ENCODE results near the gene FAM210A.
"Not testable (repeated sequence)": the region's sequence is repeated elsewhere in the genome, so short reads cannot be mapped to it uniquely, and the experiment has no call there.

Gene FAM210A

GRCh38 chr18:13726232-13726971 is at the start of gene FAM210A, which contains the start of gene RNMT:
FAM210A (minus strand) TSS chr18:13726558; CDS start chr18:13682077, 44,481 bp downstream.
RNMT (plus strand) TSS chr18:13726673; CDS start chr18:13731518, 4,845 bp downstream.
- DNase-seq (ENCODE audit: low read depth) = peak; percentile 92

- DNase-seq (ENCODE audit: low read depth) = no peak
These were observed 48.7 kb upstream of the FAM210A start for GRCh38 chr18:13775058-13775457.

- no peak for DNase-seq (ENCODE audit: low read depth)
These were observed 36.5 kb upstream of the FAM210A start for GRCh38 chr18:13762690-13763439.

GRCh38 chr18:13760047-13760446 is 33.7 kb upstream of the FAM210A start:
- no peak for DNase-seq (ENCODE audit: low read depth)

GRCh38 chr18:13758622-13759021 is 32.3 kb upstream of the FAM210A start:
- DNase-seq (ENCODE audit: low read depth) = no peak

GRCh38 chr18:13756671-13757070 is 30.3 kb upstream of the FAM210A start:
- DNase-seq (ENCODE audit: low read depth) = no peak

- no peak for DNase-seq (ENCODE audit: low read depth)
These were observed 29.9 kb upstream of the FAM210A start for GRCh38 chr18:13756261-13756660.

GRCh38 chr18:13751599-13751998 is 25.2 kb upstream of the FAM210A start:
- not testable (repeated sequence) for DNase-seq (ENCODE audit: low read depth)

GRCh38 chr18:13746633-13747032 is 20.3 kb upstream of the FAM210A start:
- DNase-seq (ENCODE audit: low read depth) = no peak

- no peak for DNase-seq (ENCODE audit: low read depth)
These were observed 19.3 kb upstream of the FAM210A start for GRCh38 chr18:13745696-13746095.

- no peak for DNase-seq (ENCODE audit: low read depth)
These were observed 9.3 kb upstream of the FAM210A start for GRCh38 chr18:13735681-13736080.

- DNase-seq (ENCODE audit: low read depth) = no peak
These were observed 4.1 kb upstream of the FAM210A start for GRCh38 chr18:13730481-13730880.

- peak; percentile 7 for DNase-seq (ENCODE audit: low read depth)
These were observed 594 bp upstream of the FAM210A start for GRCh38 chr18:13726972-13727331.

- DNase-seq (ENCODE audit: low read depth) = peak; percentile 2
These were observed 659 bp downstream of the FAM210A start for GRCh38 chr18:13725566-13726231.

GRCh38 chr18:13720847-13721246 is 5.5 kb downstream of the FAM210A start:
- no peak for DNase-seq (ENCODE audit: low read depth)

- no peak for DNase-seq (ENCODE audit: low read depth)
These were observed 6.2 kb downstream of the FAM210A start for GRCh38 chr18:13720123-13720522.

- DNase-seq (ENCODE audit: low read depth) = no peak
These were observed 9.4 kb downstream of the FAM210A start for GRCh38 chr18:13716916-13717315.

GRCh38 chr18:13715330-13715729 is 11.0 kb downstream of the FAM210A start:
- DNase-seq (ENCODE audit: low read depth) = no peak

- DNase-seq (ENCODE audit: low read depth) = no peak
These were observed 12.8 kb downstream of the FAM210A start for GRCh38 chr18:13713455-13714055.

GRCh38 chr18:13712400-13713131 is 13.8 kb downstream of the FAM210A start:
- no peak for DNase-seq (ENCODE audit: low read depth)

GRCh38 chr18:13710414-13710831 is 15.9 kb downstream of the FAM210A start:
- DNase-seq (ENCODE audit: low read depth) = no peak

GRCh38 chr18:13703899-13704298 is 22.5 kb downstream of the FAM210A start:
- no peak for DNase-seq (ENCODE audit: low read depth)
